Lower leg skin (tissue), 4 donors: ENCODE measurements around the gene ZDHHC14. TPM values are rescaled to one million over a fixed set of nuclear protein-coding genes. Genes with fewer than 3 reads are reported as not detected.

Experiments used
- DNase-seq, 2 donors: peaks; one replicate each; pipeline ENCODE4 v3.0.0-alpha.2; 2019; ENCODE audit warnings: low spot score in 2 of 2
- H3K4me3 ChIP-seq: fragments of 200-600 bp; sonication (generic); 2 replicates; pipeline ENCODE4 v1.5.1; 2017; ENCODE audit warnings: mild to moderate bottlenecking, low read depth; ENCODE audit not compliant: poor library complexity, severe bottlenecking
- CTCF ChIP-seq, 3 donors: fragments of 450-650 bp; IDR thresholded peaks; one replicate each; pipeline ENCODE4 v1.5.1; 2016; ENCODE audit warnings: antibody characterized with exemption in 3 of 3, mild to moderate bottlenecking in 3 of 3, moderate library complexity in 2 of 3
- POLR2A ChIP-seq, 2 donors: fragments of 450-650 bp; IDR thresholded peaks; one replicate each; pipeline ENCODE4 v1.6.1; 2016 to 2017; ENCODE audit warnings: antibody characterized with exemption in 2 of 2, mild to moderate bottlenecking in 1 of 2, moderate library complexity in 1 of 2
- WGBS, 2 donors: methylation state at CpG; one replicate each; pipeline ENCODE4 v1.1.5; 2018; 5-methylcytosine and 5-hydroxymethylcytosine counted together
- intact Hi-C: fragments of 100-400 bp; cut with DNase I; formaldehyde crosslinking; loops from one replicate; pipeline ENCODE4 v1.15.0; 2023; ENCODE audit warnings: low total_unique reads
- total RNA-seq, 4 donors: library from RNA; depleted of rRNA; stranded (reverse); fragments of >200 nt; gene quantifications; one replicate each; pipeline ENCODE4 v1.1.0, GENCODE V29; 2016

The ZDHHC14 gene
- total RNA-seq, 4 donors from 2014 or later: 4.5 to 8.3 (median 6.1) TPM

- TF ChIP-seq POLR2A (IDR thresholded peaks at IDR 0.05) (no peak), CTCF (IDR thresholded peaks at IDR 0.05) (no peak)
- H3K4me3 ChIP-seq: no peak overlapping the region
- 69 to 74% methylated on average over 4 of the region's 4 CpGs for WGBS, 2 donors
- no peak for DNase-seq
- intact Hi-C loops: no loop called here
These were observed 100.9 kb downstream of the ZDHHC14 start for GRCh38 chr6:157481865-157482249.

DNA sequence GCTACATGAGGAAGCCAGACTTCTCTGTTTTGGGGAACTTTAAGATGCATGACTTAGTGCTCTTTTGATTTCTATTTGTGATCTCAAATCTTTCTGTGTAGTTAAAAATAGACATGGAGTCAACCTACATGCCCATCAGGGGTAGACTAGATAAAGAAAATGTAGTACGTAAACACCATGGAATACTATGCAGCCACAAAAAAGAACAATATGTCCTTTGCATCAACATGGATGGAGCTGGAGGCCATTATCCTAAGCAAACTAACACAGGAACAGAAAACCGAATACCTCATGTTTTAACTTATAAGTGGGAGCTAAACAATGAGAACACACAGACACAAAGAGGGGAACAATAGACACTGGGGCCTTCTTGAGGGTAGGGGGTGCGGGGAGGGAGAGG lies 102.8 kb downstream of the ZDHHC14 start:
- DNase-seq: no peak
- no peak for TF ChIP-seq POLR2A (IDR thresholded peaks at IDR 0.05)
- TF ChIP-seq CTCF (IDR thresholded peaks at IDR 0.05): no peak
- intact Hi-C loops: no loop called here
- H3K4me3 ChIP-seq: no peak overlapping the region
- 95 to 96% methylated on average over 3 of the region's 3 CpGs for WGBS, 2 donors

- no peak for TF ChIP-seq CTCF (IDR thresholded peaks at IDR 0.05)
- TF ChIP-seq POLR2A (IDR thresholded peaks at IDR 0.05): no peak
- no peak overlapping the region for H3K4me3 ChIP-seq
- intact Hi-C loops: no loop called here
- no peak for DNase-seq
- WGBS, 2 donors: 91 to 95% methylated on average over 10 of the region's 10 CpGs
These were observed 103.2 kb downstream of the ZDHHC14 start for GRCh38 chr6:157484181-157484580.

DNA sequence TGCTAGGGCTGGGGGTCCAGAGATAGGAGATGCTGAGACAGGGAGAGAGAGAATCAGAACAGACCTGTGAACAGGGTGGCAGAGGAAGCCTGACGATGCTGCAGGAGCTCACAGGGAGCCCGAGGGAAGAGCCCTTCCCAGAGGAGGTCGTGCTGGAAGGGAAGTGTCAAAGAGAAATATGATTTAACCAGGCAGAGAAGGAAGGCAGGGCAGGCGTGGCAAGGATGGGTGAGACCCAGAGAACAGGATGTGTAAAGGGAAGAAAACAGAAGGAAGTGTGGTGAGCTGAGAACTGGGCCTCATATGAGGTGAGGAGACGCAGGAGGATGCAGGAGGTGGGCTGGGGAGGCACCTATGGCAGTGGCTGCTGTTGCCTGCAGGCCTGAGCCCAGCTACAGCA lies 105.6 kb downstream of the ZDHHC14 start:
- peak in 1 of 2 donors; percentile 67 for DNase-seq
- intact Hi-C loops: no loop called here
- 60 to 66% methylated on average over 5 of the region's 5 CpGs for WGBS, 2 donors
- H3K4me3 ChIP-seq: no peak overlapping the region
- TF ChIP-seq POLR2A (IDR thresholded peaks at IDR 0.05) (no peak), CTCF (IDR thresholded peaks at IDR 0.05) (no peak)

DNA sequence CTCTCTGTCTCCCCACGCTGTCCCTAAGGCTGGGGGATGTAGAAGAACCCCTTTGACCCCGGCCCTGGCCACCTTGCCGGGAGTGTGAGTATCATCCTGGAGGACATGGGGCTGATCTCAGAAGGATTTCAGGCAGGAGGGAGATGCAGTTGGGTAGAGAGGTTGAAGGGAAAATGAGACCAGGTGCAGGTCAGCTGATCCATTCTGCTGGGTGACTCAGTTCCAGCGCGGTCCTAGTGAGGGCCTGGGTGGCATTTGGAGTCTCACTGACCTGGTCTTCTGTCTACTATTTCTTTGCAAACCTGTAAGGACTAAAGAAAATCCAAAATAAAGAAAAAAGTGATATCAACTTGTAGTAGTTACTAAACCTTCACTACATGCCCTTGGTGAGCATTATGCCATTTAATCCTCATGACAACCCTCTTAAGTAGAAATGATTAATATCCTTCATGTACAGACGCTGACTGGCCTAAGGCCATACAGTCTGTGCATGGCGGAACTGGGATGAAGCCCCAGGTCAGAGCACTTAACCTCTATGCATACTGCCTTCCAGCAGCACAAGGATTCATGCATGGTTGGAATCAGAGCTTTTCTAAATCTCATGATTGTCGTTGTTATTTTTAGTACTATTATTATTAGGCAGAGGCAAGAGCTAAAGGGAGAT lies 106.3 kb downstream of the ZDHHC14 start:
- 72 to 83% methylated on average over 8 of the region's 8 CpGs for WGBS, 2 donors
- intact Hi-C loops: no loop called here
- no peak overlapping the region for H3K4me3 ChIP-seq
- no peak for DNase-seq
- TF ChIP-seq CTCF (IDR thresholded peaks at IDR 0.05) (no peak), POLR2A (IDR thresholded peaks at IDR 0.05) (no peak)

DNA sequence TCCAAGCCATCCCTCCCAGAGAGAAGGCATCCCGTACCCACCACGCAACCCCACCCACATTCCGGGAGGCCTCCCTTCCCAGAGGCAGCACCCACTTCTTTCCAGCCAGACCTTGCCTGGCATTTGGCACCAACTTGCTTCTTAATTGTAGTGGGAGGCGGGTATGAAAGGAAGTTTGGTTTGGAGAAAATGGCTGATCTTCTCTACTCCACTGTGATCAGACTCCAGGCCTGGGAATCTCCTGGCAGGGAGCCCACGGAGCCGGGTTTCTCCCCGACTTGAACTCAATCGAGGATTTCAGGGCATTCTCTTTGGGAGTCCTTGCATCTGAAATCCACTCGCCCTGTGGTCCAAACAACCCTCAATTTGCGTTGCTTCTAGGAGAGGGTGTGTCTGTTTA lies 107.1 kb downstream of the ZDHHC14 start:
- no peak overlapping the region for H3K4me3 ChIP-seq
- WGBS, 2 donors: 48 to 56% methylated on average over 10 of the region's 10 CpGs
- peak in 1 of 2 donors; percentile 83 for DNase-seq
- intact Hi-C loops: no loop called here
- TF ChIP-seq CTCF (IDR thresholded peaks at IDR 0.05) (no peak), POLR2A (IDR thresholded peaks at IDR 0.05) (no peak)
